HG02610 (cell line): ENCODE measurements around the gene DCLK2.

Source experiments
- ATAC-seq: cut with Tn5 transposase; IDR thresholded peaks from one replicate; pipeline ENCODE4 v1.9.1; 2021; ENCODE audit warnings: mild to moderate bottlenecking, moderate library complexity; ENCODE audit not compliant: unreplicated experiment

The DCLK2 gene

GRCh38 chr4:150068300-150068960, 9.8 kb upstream of the DCLK2 start:
- ATAC-seq, result no peak

GRCh38 chr4:150069353-150069752, 8.9 kb upstream of the DCLK2 start:
- no peak for ATAC-seq

GRCh38 chr4:150070464-150071170, 7.6 kb upstream of the DCLK2 start:
- no peak for ATAC-seq

- ATAC-seq, result no peak
Observed at GRCh38 chr4:150072471-150072870, 5.8 kb upstream of the DCLK2 start.

GRCh38 chr4:150072906-150073714, 5.1 kb upstream of the DCLK2 start:
- ATAC-seq, result no peak

GRCh38 chr4:150074064-150074463, 4.2 kb upstream of the DCLK2 start:
- no peak for ATAC-seq

GRCh38 chr4:150078579-150079080, 385 bp downstream of the DCLK2 start:
- ATAC-seq, result no peak

GRCh38 chr4:150079081-150079581, 886 bp downstream of the DCLK2 start:
- peak; percentile 25 for ATAC-seq

- ATAC-seq, result no peak
Observed at GRCh38 chr4:150080337-150080736, 2.1 kb downstream of the DCLK2 start.

- no peak for ATAC-seq
Observed at GRCh38 chr4:150080875-150081274, 2.6 kb downstream of the DCLK2 start.

- ATAC-seq, result peak; percentile 87
Observed at GRCh38 chr4:150082241-150082640, 4.0 kb downstream of the DCLK2 start.

GRCh38 chr4:150087006-150087405, 8.8 kb downstream of the DCLK2 start:
- no peak for ATAC-seq

GRCh38 chr4:150089732-150090131, 11.5 kb downstream of the DCLK2 start:
- ATAC-seq, result no peak

- no peak for ATAC-seq
Observed at GRCh38 chr4:150090836-150091235, 12.6 kb downstream of the DCLK2 start.

GRCh38 chr4:150094676-150095075, 16.4 kb downstream of the DCLK2 start:
- peak; percentile 58 for ATAC-seq

- ATAC-seq, result no peak
Observed at GRCh38 chr4:150096625-150097024, 18.4 kb downstream of the DCLK2 start.

GRCh38 chr4:150098214-150098613, 20.0 kb downstream of the DCLK2 start:
- no peak for ATAC-seq

- no peak for ATAC-seq
Observed at GRCh38 chr4:150104404-150105027, 26.3 kb downstream of the DCLK2 start.

GRCh38 chr4:150106886-150107285, 28.6 kb downstream of the DCLK2 start:
- ATAC-seq, result no peak

GRCh38 chr4:150108691-150109090, 30.4 kb downstream of the DCLK2 start:
- ATAC-seq, result no peak

- ATAC-seq, result no peak
Observed at GRCh38 chr4:150114641-150115040, 36.4 kb downstream of the DCLK2 start.
